Loucy (cell line): ENCODE data around the gene TNS4.

Source experiments
- H2AFZ ChIP-seq: fragments of 200-600 bp; sonication (generic); 2 replicates; pipeline ENCODE4 v1.6.0; 2016; ENCODE audit warnings: antibody characterized with exemption, mild to moderate bottlenecking, low read length, moderate library complexity
- H3F3A ChIP-seq: fragments of 200-600 bp; 2 replicates; pipeline ENCODE4 v1.6.0; 2016; ENCODE audit warnings: antibody characterized with exemption, low read depth, mild to moderate bottlenecking
- H3K27me3 ChIP-seq: fragments of 200-600 bp; sonication (generic); 2 replicates; pipeline ENCODE4 v1.6.1; 2014; ENCODE audit warnings: low read length, mild to moderate bottlenecking; ENCODE audit not compliant: insufficient read depth, poor library complexity, severe bottlenecking
- H3K36me3 ChIP-seq: fragments of 200-600 bp; sonication (generic); 2 replicates; pipeline ENCODE4 v1.6.1; 2016; ENCODE audit warnings: low read length; ENCODE audit not compliant: insufficient read depth
- H3K4me1 ChIP-seq: fragments of 200-600 bp; sonication (generic); 2 replicates; pipeline ENCODE4 v1.5.1; 2014; ENCODE audit warnings: low read length, mild to moderate bottlenecking; ENCODE audit not compliant: insufficient read depth, poor library complexity, severe bottlenecking
- H3K4me2 ChIP-seq: fragments of 200-600 bp; sonication (generic); 2 replicates; pipeline ENCODE4 v1.6.0; 2014; ENCODE audit warnings: antibody characterized with exemption, low read length, low read depth, mild to moderate bottlenecking; ENCODE audit not compliant: poor library complexity, severe bottlenecking
- H3K4me3 ChIP-seq: fragments of 200-600 bp; sonication (generic); 2 replicates; pipeline ENCODE4 v1.5.1; 2014; ENCODE audit warnings: low read length, mild to moderate bottlenecking, mixed read lengths; ENCODE audit not compliant: poor library complexity, severe bottlenecking
- H3K79me2 ChIP-seq: fragments of 200-600 bp; sonication (generic); 2 replicates; pipeline ENCODE4 v1.6.1; 2014; ENCODE audit warnings: low read length; ENCODE audit not compliant: insufficient read depth
- H3K9ac ChIP-seq: fragments of 200-600 bp; sonication (generic); 2 replicates; pipeline ENCODE4 v1.6.0; 2014; ENCODE audit warnings: mild to moderate bottlenecking, low read depth, low read length, moderate library complexity; ENCODE audit not compliant: poor library complexity, severe bottlenecking
- H3K9me2 ChIP-seq: fragments of 200-600 bp; sonication (generic); replicated peaks from 2 replicates; pipeline ENCODE4 v1.6.1; 2016; ENCODE audit warnings: low read depth, low read length, mixed read lengths
- H3K9me3 ChIP-seq: fragments of 200-600 bp; sonication (generic); 2 replicates; pipeline ENCODE4 v1.6.1; 2014; ENCODE audit warnings: mild to moderate bottlenecking, antibody characterized with exemption, low read length, low read depth; ENCODE audit not compliant: insufficient read depth
- H4K20me1 ChIP-seq: fragments of 200-600 bp; sonication (generic); 2 replicates; pipeline ENCODE4 v1.6.0; 2014; ENCODE audit warnings: antibody characterized with exemption, low read length, mild to moderate bottlenecking; ENCODE audit not compliant: insufficient read depth, poor library complexity, severe bottlenecking
- CTCF ChIP-seq: fragments of 200-600 bp; sonication (generic); conservative IDR thresholded peaks from 2 replicates; pipeline ENCODE4 v1.5.1; 2014; ENCODE audit warnings: mild to moderate bottlenecking, antibody characterized with exemption, low read length
- EZH2phosphoT487 ChIP-seq: fragments of 200-600 bp; IDR thresholded peaks from 2 replicates; pipeline ENCODE4 v1.6.1; 2018; ENCODE audit warnings: antibody characterized with exemption, mild to moderate bottlenecking, moderate library complexity, borderline replicate concordance

TNS4 gene

DNA sequence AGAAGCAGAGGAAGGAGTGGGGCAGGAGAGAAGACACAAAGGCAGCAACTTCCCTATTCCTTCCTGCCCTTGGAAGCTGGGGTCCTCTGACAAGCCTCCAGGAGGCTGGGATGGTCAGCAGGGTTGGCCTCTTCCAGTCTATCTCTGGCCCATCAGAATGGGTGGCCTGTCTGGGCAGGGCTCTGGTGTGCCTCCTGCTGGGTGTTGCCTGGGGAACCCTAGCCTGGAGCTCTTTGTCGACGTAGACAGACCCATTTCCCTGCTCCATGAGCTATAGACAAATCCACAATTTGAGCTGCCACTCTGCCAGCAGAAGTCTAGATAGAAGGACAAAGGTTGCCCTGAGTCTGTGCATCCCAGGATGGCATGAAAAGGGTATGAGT lies 46.8 kb downstream of the TNS4 start:
- Histone ChIP-seq H3K79me2 (no peaks in the 10 kb centered on the region), H3K4me1 (peaks cover 7% of the 10 kb centered on the region), H3K4me3 (no peak overlapping the region), H2AFZ (no peak overlapping the region), H3K9me2 (no peaks in the 10 kb centered on the region), H3K9me3 (no peaks in the 10 kb centered on the region), H3K27me3 (no peaks in the 10 kb centered on the region), H3F3A (no peaks in the 10 kb centered on the region), H4K20me1 (no peaks in the 10 kb centered on the region), H3K4me2 (no peak overlapping the region), H3K9ac (no peak overlapping the region), H3K36me3 (no peaks in the 10 kb centered on the region)
- TF ChIP-seq CTCF (no peak), EZH2phosphoT487 (no peak)

GRCh38 chr17:40453881-40454612 lies 47.4 kb downstream of the TNS4 start:
- no peaks in the 10 kb centered on the region for H3K27me3 ChIP-seq

GRCh38 chr17:40452921-40453378 lies 48.5 kb downstream of the TNS4 start:
- no peak overlapping the region for H2AFZ ChIP-seq
- peaks cover 20% of the 10 kb centered on the region for H3K4me1 ChIP-seq
- H3K36me3 ChIP-seq = no peaks in the 10 kb centered on the region
- no peak overlapping the region for H3K4me3 ChIP-seq
- no peak overlapping the region for H3K9ac ChIP-seq
- no peaks in the 10 kb centered on the region for H3K9me2 ChIP-seq
- no peaks in the 10 kb centered on the region for H3K9me3 ChIP-seq
- no peaks in the 10 kb centered on the region for H4K20me1 ChIP-seq
- no peaks in the 10 kb centered on the region for H3K27me3 ChIP-seq
- H3F3A ChIP-seq = no peaks in the 10 kb centered on the region
- H3K79me2 ChIP-seq = no peaks in the 10 kb centered on the region
- no peak for TF ChIP-seq EZH2phosphoT487
- no peak for TF ChIP-seq CTCF
- H3K4me2 ChIP-seq = no peak overlapping the region

More at GRCh38 chr17:40453881-40454612, 47.4 kb downstream of the TNS4 start:
- H3K36me3 ChIP-seq = no peaks in the 10 kb centered on the region
- no peak overlapping the region for H3K9ac ChIP-seq
- H3K4me2 ChIP-seq = no peak overlapping the region
- peaks cover 9% of the 10 kb centered on the region for H3K4me1 ChIP-seq
- H3K4me3 ChIP-seq = no peak overlapping the region
- TF ChIP-seq EZH2phosphoT487 = no peak
- TF ChIP-seq CTCF = no peak
- no peaks in the 10 kb centered on the region for H3K9me3 ChIP-seq
- no peaks in the 10 kb centered on the region for H3K79me2 ChIP-seq
- no peaks in the 10 kb centered on the region for H3K9me2 ChIP-seq
- no peak overlapping the region for H2AFZ ChIP-seq
- H4K20me1 ChIP-seq = no peaks in the 10 kb centered on the region
- H3F3A ChIP-seq = no peaks in the 10 kb centered on the region
